ENCODE measurements around the gene MAP4K3.

DNA sequence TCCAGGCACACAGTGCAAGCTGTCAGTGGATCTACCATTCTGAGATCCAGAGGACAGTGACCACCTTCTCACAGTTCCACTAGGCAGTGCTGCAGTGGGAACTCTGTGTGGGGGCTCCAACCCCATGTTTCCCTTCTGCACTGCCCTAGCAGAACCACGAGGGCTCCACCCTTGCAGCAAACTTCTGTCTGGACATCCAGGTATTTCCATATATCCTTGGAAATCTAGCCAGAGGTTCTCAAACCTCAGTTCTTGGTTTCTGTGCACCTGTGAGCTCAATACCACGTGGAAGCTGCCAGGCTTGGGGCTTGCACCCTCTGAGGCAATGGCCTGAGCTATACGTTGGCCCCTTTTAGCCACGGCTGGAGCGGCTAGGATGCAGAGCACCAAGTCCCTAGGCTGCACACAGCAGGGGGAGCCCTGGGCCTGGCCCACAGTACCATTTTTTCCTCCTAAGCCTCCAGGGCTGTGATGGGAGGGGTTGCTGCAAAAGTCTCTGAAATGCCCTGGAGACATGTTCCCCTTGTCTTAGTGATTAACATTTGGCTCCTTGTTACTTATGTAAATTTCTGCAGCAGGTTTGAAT is 77.5 kb downstream of the MAP4K3 start:
- TF ChIP-seq, protein P1, sequence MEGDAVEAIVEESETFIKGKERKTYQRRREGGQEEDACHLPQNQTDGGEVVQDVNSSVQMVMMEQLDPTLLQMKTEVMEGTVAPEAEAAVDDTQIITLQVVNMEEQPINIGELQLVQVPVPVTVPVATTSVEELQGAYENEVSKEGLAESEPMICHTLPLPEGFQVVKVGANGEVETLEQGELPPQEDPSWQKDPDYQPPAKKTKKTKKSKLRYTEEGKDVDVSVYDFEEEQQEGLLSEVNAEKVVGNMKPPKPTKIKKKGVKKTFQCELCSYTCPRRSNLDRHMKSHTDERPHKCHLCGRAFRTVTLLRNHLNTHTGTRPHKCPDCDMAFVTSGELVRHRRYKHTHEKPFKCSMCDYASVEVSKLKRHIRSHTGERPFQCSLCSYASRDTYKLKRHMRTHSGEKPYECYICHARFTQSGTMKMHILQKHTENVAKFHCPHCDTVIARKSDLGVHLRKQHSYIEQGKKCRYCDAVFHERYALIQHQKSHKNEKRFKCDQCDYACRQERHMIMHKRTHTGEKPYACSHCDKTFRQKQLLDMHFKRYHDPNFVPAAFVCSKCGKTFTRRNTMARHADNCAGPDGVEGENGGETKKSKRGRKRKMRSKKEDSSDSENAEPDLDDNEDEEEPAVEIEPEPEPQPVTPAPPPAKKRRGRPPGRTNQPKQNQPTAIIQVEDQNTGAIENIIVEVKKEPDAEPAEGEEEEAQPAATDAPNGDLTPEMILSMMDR (IDR thresholded peaks at IDR 0.05): no peak
- TF ChIP-seq POLR2A (IDR thresholded peaks at IDR 0.05) (no peak), POLR2AphosphoS5 (IDR thresholded peaks at IDR 0.05) (no peak)

Data from breast epithelium (tissue), 3 donors.